Uterus (tissue), 2 donors: ENCODE results near the gene WSCD1.

Experiments
- POLR2A ChIP-seq, 2 donors: fragments of 450-650 bp; IDR thresholded peaks; one replicate each; pipeline ENCODE4 v1.6.1; 2016; ENCODE audit warnings: antibody characterized with exemption in 2 of 2, mild to moderate bottlenecking in 1 of 2, moderate library complexity in 1 of 2
- TF ChIP-seq, protein P1 (sequence below), 4 experiments: fragments of 200-600 bp in 2 of 4; fragments of 450-650 bp in 2 of 4; sonication (generic) in 2 of 4; IDR thresholded peaks; one replicate each; pipeline ENCODE4 v1.5.1; 2016 to 2019; ENCODE audit warnings: antibody characterized with exemption in 4 of 4, mild to moderate bottlenecking in 2 of 4, moderate library complexity in 1 of 4

DNA sequence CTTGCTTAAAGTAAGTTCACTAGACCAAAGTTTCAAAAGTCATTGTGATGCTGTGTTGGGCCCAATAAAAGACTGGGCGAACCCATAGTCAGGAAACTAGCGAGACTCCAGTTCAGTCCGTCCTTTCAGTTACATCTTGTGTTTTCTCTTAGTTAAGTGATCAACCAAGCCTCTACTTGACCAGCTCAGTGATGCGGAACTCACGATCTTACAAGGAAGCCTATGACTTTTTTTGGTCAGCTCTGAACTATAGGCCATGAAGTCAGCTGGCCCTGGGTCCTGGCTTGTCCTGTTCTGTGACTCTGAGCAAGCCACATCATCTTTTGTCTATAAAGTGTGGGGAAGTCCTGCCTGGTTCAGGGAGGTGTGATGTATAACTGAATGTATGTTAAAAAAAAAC, 21.7 kb upstream of the WSCD1 start:
- TF ChIP-seq, protein P1, sequence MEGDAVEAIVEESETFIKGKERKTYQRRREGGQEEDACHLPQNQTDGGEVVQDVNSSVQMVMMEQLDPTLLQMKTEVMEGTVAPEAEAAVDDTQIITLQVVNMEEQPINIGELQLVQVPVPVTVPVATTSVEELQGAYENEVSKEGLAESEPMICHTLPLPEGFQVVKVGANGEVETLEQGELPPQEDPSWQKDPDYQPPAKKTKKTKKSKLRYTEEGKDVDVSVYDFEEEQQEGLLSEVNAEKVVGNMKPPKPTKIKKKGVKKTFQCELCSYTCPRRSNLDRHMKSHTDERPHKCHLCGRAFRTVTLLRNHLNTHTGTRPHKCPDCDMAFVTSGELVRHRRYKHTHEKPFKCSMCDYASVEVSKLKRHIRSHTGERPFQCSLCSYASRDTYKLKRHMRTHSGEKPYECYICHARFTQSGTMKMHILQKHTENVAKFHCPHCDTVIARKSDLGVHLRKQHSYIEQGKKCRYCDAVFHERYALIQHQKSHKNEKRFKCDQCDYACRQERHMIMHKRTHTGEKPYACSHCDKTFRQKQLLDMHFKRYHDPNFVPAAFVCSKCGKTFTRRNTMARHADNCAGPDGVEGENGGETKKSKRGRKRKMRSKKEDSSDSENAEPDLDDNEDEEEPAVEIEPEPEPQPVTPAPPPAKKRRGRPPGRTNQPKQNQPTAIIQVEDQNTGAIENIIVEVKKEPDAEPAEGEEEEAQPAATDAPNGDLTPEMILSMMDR (IDR thresholded peaks at IDR 0.05) = no peak
- TF ChIP-seq POLR2A (IDR thresholded peaks at IDR 0.05) = no peak
